ENCODE measurements around the gene VAMP1.

Gene VAMP1

DNA sequence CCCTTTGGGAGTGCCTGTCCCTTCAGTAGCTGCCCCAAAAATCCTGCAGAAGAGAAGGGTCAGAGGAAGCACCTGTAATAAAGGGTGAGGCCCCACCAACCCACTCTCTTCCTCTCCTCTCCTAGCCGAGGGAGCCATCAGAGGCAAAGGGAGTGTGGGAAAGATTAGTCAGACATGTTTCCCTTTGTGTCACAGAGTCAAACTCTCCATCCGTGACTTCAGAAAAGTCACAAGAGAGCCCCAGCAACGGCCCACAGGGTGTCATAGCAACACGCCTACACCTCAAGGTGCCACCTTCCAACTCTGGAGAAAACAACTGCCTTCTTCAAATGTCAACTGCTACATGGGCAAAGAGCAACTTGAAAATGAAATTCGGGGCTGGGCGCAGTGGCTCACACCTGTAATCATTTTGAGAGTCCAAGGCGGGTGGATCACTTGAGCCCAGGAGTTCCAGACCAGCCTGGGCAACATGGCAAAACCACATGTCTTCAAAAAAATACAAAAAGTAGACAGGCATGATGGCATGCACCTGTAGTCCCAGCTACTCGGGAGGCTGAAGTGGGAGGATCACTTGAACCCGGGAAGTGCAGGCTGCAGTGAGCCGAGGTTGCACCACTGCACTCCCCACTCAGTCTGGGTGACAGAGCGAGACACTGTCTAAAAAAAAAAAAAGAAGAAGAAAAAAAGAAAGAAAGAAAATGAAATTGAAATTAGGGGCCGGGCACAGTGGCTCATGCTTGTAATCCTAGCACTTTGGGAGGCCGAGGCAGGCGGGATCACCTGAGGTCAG lies 43.4 kb downstream of the VAMP1 start:
- Histone ChIP-seq H3K9me3 (ENCODE audit: control insufficient read depth, insufficient read depth, low read length) (no peaks in the 10 kb centered on the region), H3K4me1 (ENCODE audit: control insufficient read depth, insufficient read depth, low read length) (no peaks in the 10 kb centered on the region), H3K9ac (ENCODE audit: low read depth, low read length) (no peak overlapping the region), H3K36me3 (ENCODE audit: control insufficient read depth, insufficient read depth, low read length) (no peaks in the 10 kb centered on the region), H3K27me3 (ENCODE audit: control insufficient read depth, insufficient read depth, low read length) (peaks cover 3% of the 10 kb centered on the region), H3K4me3 (ENCODE audit: low read depth, low read length) (no peak overlapping the region)

DNA sequence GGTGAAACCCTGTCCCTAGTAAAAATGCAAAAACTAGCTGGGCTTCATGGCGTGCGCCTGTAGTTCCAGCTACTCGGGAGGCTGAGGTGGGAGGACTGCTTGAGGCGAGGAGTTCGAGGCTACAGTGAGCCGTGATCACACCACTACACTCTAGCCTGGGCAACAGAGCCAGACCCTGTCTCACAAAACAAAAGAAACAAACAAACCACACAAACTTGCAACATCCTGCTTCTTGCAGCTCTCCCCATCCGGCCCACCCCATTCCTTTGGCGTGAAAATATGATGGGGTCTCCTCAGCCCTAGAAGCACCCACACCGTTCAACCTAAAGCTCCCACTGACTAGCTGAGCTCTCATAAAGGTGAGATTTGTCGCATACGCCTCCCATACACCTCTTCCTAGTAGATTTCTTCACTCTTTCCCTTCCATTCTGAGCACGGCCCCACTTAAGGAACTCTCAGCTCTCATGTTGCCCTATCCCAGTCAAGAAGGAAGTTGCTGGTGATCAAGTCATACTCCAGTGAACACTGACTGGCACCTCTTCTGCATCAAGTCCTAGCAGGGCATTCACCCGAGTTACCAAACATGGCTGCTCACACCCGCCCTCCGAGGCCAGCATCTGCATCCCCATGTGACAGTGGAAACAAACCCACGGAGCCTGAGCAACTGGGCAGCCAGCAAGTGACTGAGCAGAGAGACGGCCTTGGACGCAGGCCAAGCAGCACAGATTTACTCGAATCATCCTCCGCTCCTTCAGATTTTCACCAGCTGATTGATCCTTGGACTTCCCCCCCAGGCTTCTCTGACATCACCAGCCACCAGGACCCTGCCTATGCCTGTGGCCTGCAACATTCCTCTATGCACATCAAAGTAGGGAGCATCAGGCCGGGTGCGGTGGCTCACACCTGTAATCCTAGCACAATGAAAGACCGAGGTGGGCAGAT lies 44.6 kb downstream of the VAMP1 start:
- H3K36me3 ChIP-seq (ENCODE audit: control insufficient read depth, insufficient read depth, low read length) = no peaks in the 10 kb centered on the region
- no peak overlapping the region for H3K9ac ChIP-seq (ENCODE audit: low read depth, low read length)
- no peaks in the 10 kb centered on the region for H3K4me1 ChIP-seq (ENCODE audit: control insufficient read depth, insufficient read depth, low read length)
- H3K4me3 ChIP-seq (ENCODE audit: low read depth, low read length) = no peak overlapping the region
- H3K9me3 ChIP-seq (ENCODE audit: control insufficient read depth, insufficient read depth, low read length) = no peaks in the 10 kb centered on the region
- H3K27me3 ChIP-seq (ENCODE audit: control insufficient read depth, insufficient read depth, low read length) = peaks cover 3% of the 10 kb centered on the region

DNA sequence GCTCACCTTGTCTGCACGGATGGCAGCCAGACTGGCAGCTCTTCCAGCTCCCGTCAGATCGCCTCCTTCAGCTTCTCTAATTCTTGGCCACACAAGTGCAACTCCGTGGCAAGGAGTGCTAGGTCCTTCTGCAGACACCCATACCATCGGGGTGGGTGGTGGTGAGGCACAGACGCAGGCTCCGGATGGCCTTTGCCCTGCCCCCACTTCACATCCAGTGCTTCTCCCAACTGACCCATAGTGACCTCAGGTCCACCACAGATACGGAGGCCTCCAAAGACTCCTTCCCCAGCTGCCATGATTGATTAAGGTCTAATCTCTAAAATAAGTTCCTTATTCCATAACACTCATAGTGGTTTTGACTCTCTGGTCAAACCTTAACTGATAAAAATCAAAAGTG lies 45.6 kb downstream of the VAMP1 start:
- Histone ChIP-seq H3K9me3 (ENCODE audit: control insufficient read depth, insufficient read depth, low read length) (no peaks in the 10 kb centered on the region), H3K4me3 (ENCODE audit: low read depth, low read length) (no peak overlapping the region), H3K9ac (ENCODE audit: low read depth, low read length) (no peak overlapping the region), H3K36me3 (ENCODE audit: control insufficient read depth, insufficient read depth, low read length) (no peaks in the 10 kb centered on the region), H3K27me3 (ENCODE audit: control insufficient read depth, insufficient read depth, low read length) (peaks cover 3% of the 10 kb centered on the region), H3K4me1 (ENCODE audit: control insufficient read depth, insufficient read depth, low read length) (no peaks in the 10 kb centered on the region)

GRCh38 chr12:6424008-6424347 lies 46.5 kb downstream of the VAMP1 start:
- H3K36me3 ChIP-seq (ENCODE audit: control insufficient read depth, insufficient read depth, low read length) = no peaks in the 10 kb centered on the region
- H3K27me3 ChIP-seq (ENCODE audit: control insufficient read depth, insufficient read depth, low read length) = peaks cover 3% of the 10 kb centered on the region
- H3K4me3 ChIP-seq (ENCODE audit: low read depth, low read length) = no peak overlapping the region
- H3K4me1 ChIP-seq (ENCODE audit: control insufficient read depth, insufficient read depth, low read length) = no peaks in the 10 kb centered on the region
- H3K9me3 ChIP-seq (ENCODE audit: control insufficient read depth, insufficient read depth, low read length) = no peaks in the 10 kb centered on the region
- H3K9ac ChIP-seq (ENCODE audit: low read depth, low read length) = no peak overlapping the region

- Histone ChIP-seq H3K9me3 (ENCODE audit: control insufficient read depth, insufficient read depth, low read length) (no peaks in the 10 kb centered on the region), H3K4me1 (ENCODE audit: control insufficient read depth, insufficient read depth, low read length) (no peaks in the 10 kb centered on the region), H3K9ac (ENCODE audit: low read depth, low read length) (no peak overlapping the region), H3K4me3 (ENCODE audit: low read depth, low read length) (no peak overlapping the region), H3K27me3 (ENCODE audit: control insufficient read depth, insufficient read depth, low read length) (peaks cover 3% of the 10 kb centered on the region), H3K36me3 (ENCODE audit: control insufficient read depth, insufficient read depth, low read length) (no peaks in the 10 kb centered on the region)
These were observed 47.0 kb downstream of the VAMP1 start for GRCh38 chr12:6423267-6424007.

DNA sequence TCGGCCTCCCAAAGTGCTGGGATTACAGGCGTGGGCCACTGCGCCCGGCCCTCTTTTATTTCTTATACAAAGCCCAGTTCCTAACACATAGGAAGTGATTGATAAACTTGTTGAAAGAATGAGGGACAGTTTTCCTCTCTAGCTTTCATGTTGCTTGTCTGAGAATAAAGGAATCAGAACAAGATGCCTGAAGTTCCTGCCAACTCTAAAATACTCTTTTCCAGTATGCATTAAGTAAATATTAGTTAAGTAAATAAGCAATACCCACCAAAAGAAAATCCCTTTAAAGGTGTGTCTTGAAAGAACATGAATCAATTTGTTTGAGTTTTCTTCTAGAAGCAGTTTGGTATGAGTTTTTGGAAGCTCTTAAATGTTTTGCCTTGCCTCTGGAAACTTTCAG lies 50.1 kb downstream of the VAMP1 start:
- no peak overlapping the region for H3K4me3 ChIP-seq (ENCODE audit: low read depth, low read length)
- peaks cover 3% of the 10 kb centered on the region for H3K27me3 ChIP-seq (ENCODE audit: control insufficient read depth, insufficient read depth, low read length)
- H3K36me3 ChIP-seq (ENCODE audit: control insufficient read depth, insufficient read depth, low read length) = no peaks in the 10 kb centered on the region
- no peak overlapping the region for H3K9ac ChIP-seq (ENCODE audit: low read depth, low read length)
- H3K4me1 ChIP-seq (ENCODE audit: control insufficient read depth, insufficient read depth, low read length) = no peaks in the 10 kb centered on the region
- H3K9me3 ChIP-seq (ENCODE audit: control insufficient read depth, insufficient read depth, low read length) = no peaks in the 10 kb centered on the region

- no peaks in the 10 kb centered on the region for H3K4me1 ChIP-seq (ENCODE audit: control insufficient read depth, insufficient read depth, low read length)
- H3K36me3 ChIP-seq (ENCODE audit: control insufficient read depth, insufficient read depth, low read length) = no peaks in the 10 kb centered on the region
- H3K9me3 ChIP-seq (ENCODE audit: control insufficient read depth, insufficient read depth, low read length) = no peaks in the 10 kb centered on the region
- H3K4me3 ChIP-seq (ENCODE audit: low read depth, low read length) = no peak overlapping the region
- no peaks in the 10 kb centered on the region for H3K27me3 ChIP-seq (ENCODE audit: control insufficient read depth, insufficient read depth, low read length)
- H3K9ac ChIP-seq (ENCODE audit: low read depth, low read length) = no peak overlapping the region
These were observed 51.7 kb downstream of the VAMP1 start for GRCh38 chr12:6418796-6419195.

DNA sequence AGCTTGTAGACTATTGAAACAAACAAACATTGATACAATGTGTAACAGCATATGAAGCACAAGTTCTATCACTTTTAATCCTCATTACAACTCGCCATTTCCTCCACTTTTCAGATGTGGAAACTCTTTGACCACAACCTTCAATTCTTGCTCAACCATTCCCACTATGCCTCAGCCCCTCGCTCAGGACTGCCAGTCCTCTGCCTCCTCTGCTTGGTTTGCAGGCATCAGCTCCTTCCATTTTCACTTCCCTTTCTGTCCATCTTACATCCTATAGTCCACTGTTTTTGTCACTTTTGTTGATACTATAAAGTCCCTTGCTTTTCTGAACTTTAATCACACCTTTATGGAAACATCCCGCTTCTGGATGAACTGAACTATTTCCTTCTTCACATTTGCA lies 53.9 kb downstream of the VAMP1 start:
- no peaks in the 10 kb centered on the region for H3K4me1 ChIP-seq (ENCODE audit: control insufficient read depth, insufficient read depth, low read length)
- no peaks in the 10 kb centered on the region for H3K9me3 ChIP-seq (ENCODE audit: control insufficient read depth, insufficient read depth, low read length)
- no peaks in the 10 kb centered on the region for H3K36me3 ChIP-seq (ENCODE audit: control insufficient read depth, insufficient read depth, low read length)
- no peak overlapping the region for H3K4me3 ChIP-seq (ENCODE audit: low read depth, low read length)
- no peaks in the 10 kb centered on the region for H3K27me3 ChIP-seq (ENCODE audit: control insufficient read depth, insufficient read depth, low read length)
- H3K9ac ChIP-seq (ENCODE audit: low read depth, low read length) = no peak overlapping the region

Data from iPS-15b (cell line).